HG03439 (cell line): ENCODE measurements around the gene CPNE8.

Experiments
- ATAC-seq: cut with Tn5 transposase; IDR thresholded peaks from one replicate; pipeline ENCODE4 v1.9.1; 2021; ENCODE audit warnings: mild to moderate bottlenecking, moderate library complexity; ENCODE audit not compliant: unreplicated experiment

CPNE8 gene

DNA sequence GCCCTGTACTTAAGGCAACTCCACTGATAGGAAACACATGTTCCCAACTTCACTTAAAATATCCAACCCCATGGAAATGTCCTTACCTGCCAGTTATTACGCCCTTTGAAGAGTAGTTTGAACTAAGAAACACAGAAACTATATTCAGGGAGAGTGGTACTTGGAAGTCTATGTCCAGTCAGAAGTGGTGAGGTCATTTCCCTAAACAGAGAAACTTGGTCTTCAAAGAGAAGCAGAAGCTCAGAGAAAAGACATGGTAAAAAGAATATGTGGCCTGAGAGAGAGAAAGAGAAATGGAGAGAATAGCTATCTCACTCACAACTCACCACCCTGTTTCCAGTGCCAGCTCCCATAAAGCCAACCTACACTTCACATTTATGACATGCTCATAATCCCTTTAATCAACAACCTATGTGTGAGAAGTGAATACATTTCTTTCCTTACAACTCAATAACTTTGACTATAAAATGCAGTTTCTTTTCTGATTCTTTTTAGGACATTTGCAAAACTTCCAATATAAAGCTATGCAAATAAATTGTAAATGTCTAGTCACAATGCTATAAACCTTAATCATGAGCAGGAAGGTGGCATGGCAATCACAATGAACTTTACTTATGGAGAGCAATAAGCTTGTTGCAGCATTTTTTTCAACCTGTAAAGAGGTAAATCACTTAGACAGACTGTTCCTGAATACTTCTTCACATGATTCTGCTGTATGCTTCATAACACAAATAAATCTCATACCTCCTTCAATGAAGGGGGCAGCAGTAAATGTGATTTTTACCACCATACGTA, 67.1 kb downstream of the CPNE8 start:
- ATAC-seq, result no peak

DNA sequence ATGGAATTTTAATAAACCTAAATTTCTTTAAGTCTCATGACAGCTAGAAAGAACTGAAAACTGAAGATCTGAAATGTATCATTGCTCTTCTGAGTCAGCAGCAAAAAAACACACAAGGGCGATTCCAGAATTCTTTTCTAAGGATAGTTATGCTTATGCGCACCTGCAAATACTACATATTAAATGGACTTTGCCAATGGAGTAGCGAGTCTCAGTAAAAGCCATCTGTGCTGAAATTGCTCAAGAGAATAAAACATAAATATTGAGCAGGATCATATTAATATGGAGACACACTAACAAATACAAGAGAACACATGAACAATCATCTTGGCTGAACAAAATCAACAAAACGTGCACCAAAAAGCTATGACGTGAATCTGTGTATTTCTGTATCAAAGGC, 73.7 kb downstream of the CPNE8 start:
- no peak for ATAC-seq

DNA sequence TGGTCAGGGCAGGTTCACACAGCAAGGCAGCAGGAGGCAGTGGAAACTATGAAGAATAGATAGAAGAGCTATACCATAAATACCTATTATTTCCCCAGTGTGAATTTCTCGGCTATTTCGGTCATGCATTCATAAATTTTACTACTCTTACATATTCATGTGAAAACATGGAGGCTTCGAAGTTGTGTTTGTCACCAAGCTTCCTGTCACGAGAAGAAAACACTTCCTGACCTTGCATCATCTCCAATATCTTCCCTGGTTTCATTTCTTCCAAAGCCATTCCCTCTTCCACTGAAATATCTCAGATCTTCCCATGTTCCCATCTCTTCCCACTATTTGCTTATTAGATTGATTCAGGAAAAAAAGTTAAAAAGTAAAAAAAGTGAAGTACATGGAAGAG, 80.4 kb downstream of the CPNE8 start:
- no peak for ATAC-seq

DNA sequence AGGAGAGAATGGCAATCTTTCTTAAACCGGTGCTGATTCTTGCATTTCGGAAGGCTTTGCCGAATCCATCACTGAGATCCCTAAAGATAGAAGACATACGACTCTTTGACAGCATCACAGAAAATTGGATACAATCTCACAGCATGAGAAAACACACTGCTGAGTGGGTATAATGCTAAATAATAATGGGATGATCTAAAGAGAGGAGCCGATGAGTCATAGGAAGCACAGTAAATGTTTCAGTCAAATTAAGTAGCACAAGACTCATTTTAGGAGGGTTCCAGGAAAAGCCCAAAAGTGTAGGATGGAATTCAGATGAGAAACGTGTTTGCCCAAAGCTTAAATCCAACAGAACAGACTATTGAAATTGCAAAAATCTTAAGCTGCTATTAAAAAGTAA, 81.7 kb downstream of the CPNE8 start:
- ATAC-seq, result no peak

GRCh38 chr12:38823314-38823713, 82.1 kb downstream of the CPNE8 start:
- ATAC-seq, result no peak

GRCh38 chr12:38817942-38818341, 87.4 kb downstream of the CPNE8 start:
- no peak for ATAC-seq

- ATAC-seq, result no peak
These were observed 91.5 kb downstream of the CPNE8 start for GRCh38 chr12:38813923-38814322.

- no peak for ATAC-seq
These were observed 93.5 kb downstream of the CPNE8 start for GRCh38 chr12:38811814-38812356.

GRCh38 chr12:38809832-38810231, 95.6 kb downstream of the CPNE8 start:
- no peak for ATAC-seq

DNA sequence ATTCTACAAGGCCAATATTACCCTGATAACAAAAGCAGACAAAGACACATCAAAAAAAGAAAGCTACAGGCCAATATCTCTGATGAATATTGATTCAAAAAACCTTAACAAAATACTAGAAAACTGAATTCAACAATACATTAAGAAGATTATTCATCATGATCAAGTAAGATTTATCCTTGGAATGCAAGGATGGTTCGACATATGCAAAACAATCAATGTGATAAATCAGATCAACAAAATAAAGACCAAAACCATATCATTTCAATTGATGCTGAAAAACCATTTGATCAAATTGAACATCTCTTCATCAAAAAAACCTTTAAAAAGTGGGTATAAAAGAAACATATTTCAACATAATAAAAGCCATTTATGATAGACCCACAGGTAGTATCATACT, 117.3 kb downstream of the CPNE8 start:
- ATAC-seq, result no peak

- no peak for ATAC-seq
These were observed 120.0 kb downstream of the CPNE8 start for GRCh38 chr12:38785381-38785780.

DNA sequence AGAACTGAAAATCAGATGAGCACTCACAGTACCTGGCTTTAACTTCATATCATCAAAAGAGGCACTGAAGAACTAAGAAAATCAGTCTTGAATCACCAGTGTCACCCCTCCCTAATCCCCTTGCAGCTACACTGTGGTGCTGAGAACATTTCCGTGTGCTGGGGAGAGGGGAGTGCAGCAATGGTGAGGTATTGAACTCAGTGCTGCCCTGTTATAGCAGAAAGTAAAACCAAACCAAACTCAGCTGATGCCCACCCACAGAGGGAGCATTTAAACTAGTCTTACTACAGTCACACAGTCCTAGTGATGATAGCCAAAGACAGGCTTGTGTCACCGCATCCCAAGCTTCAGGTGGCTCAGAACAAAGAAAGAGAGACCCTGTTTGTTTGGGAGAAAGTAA, 122.1 kb downstream of the CPNE8 start:
- no peak for ATAC-seq

DNA sequence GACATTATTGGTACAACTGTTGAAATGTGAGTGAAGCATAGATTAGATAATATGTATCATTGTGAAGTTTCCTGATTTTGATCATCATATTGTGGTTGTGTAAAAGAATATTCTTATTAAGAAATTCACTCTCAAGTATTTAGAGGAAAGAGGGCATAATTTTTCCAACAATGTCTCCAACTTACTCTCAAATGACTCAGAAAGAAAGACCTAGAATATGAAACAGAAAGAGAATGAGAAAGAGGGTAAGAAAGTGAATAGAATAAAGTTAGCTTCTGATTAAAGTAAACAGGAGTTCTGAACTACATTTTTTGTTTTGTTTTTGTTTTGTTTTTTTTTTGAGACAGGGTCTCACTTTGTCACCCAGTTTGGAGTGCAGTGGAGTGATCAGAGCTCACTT, 123.0 kb downstream of the CPNE8 start:
- no peak for ATAC-seq

- ATAC-seq, result no peak
These were observed 128.7 kb downstream of the CPNE8 start for GRCh38 chr12:38776647-38777046.

DNA sequence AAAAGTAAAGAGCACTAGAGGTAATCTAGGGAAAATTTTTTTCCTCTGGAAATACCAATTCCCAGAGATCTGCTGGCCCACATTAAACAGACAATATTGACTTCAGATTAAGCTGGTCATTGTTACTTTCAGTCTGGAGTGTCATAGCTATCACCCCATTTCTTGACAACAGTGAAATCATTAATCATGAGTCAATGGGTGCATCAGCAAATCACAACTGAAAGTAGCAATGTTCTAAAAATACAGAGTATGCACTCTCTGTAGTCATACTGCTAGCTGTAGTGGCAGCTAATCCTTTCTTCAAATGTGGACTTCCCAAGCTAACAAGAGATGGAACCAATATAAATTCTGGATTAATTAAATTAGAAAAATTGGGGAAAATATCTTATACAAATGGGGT, 129.9 kb downstream of the CPNE8 start:
- peak; percentile 89 for ATAC-seq

- ATAC-seq, result no peak
These were observed 133.0 kb downstream of the CPNE8 start for GRCh38 chr12:38772437-38772836.

- ATAC-seq, result peak; percentile 57
These were observed 133.5 kb downstream of the CPNE8 start for GRCh38 chr12:38771871-38772270.

GRCh38 chr12:38761636-38762342, 143.6 kb downstream of the CPNE8 start:
- ATAC-seq, result no peak

DNA sequence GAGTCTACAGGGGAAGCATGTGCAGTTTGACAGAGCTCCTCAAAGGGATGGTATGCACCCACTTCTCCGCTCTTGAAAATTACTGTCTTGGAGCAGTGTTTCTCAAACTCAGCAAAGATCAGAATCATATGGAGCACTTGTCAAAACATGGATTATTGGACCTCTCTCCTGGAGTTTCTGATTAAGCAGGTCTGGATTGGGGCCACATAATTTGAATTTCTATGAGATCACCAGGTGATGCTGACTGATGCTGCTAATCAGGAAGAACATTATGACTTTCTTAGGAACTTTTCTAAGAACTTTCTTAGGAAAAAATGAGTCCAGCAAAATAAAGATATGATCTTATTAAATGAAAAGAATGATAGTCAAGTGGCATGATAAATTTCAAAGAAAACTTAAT, 144.3 kb downstream of the CPNE8 start:
- no peak for ATAC-seq

GRCh38 chr12:38759621-38760020, 145.8 kb downstream of the CPNE8 start:
- no peak for ATAC-seq

DNA sequence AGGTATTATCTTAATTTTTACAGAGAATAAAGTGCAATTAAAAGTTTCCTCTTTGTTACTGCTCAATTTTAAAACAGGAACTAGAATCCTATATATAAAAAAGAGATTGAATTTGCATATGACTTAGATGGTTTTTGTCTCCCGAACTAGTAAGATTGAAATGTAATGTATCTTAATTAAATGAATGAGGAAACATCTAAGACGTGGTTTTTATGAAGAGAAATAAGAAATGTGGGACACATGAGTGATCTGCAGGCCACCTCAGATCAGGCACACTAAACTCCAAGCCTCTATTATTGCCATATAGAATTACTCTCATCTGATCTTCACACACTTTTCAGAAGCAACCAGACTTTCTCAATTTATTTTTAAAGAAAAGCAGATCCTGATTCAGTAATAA, 158.6 kb downstream of the CPNE8 start:
- no peak for ATAC-seq

GRCh38 chr12:38745601-38746000, 159.8 kb downstream of the CPNE8 start:
- ATAC-seq, result no peak
